Muscle of back (tissue), 11 donors: Measurements from ENCODE around the gene ZNRF2. TPM values are rescaled to one million over a fixed set of nuclear protein-coding genes. Genes with fewer than 3 reads are reported as not detected.
"Not testable (repeated sequence)": the region's sequence is repeated elsewhere in the genome, so short reads cannot be mapped to it uniquely, and the experiment has no call there.

ENCODE experiments used
- DNase-seq, 3 donors: peaks; one replicate each; pipeline versions ENCODE4 v3.0.0 to v3.0.0-alpha.2; 2013
- polyA plus RNA-seq, 10 donors: library from polyadenylated mRNA; unstranded; fragments of 120-200 nt; gene quantifications; one replicate each; pipeline ENCODE4 v1.2.1, GENCODE V29; 2013; ENCODE audit not compliant: insufficient read length in 10 of 10

The ZNRF2 gene
- polyA plus RNA-seq, 10 donors = 9.4 to 13.6 (median 11.2) TPM

DNA sequence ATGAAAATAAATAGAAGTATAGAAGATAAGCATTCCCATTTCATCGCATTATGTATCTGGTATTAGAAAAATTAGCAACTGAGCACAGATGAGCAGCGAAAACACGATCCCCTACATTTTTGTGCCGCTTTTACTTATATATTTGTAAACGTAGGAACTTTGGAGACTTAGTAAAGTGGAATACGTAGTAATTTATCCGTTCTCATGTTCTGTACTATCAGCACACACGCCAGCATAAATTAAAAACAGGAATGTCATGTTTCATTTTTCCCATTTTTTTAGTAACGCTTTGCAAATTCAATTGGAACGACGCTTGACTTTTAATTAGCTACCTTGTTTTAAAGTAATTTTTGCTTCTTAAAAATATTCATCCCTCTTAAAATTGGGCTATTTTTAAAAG, 2.4 kb downstream of the ZNRF2 start:
- DNase-seq = no peak

GRCh38 chr7:30287625-30288024, 3.2 kb downstream of the ZNRF2 start:
- DNase-seq = not testable (repeated sequence)

- not testable (repeated sequence) for DNase-seq
These were observed 5.2 kb downstream of the ZNRF2 start for GRCh38 chr7:30289634-30290033.

DNA sequence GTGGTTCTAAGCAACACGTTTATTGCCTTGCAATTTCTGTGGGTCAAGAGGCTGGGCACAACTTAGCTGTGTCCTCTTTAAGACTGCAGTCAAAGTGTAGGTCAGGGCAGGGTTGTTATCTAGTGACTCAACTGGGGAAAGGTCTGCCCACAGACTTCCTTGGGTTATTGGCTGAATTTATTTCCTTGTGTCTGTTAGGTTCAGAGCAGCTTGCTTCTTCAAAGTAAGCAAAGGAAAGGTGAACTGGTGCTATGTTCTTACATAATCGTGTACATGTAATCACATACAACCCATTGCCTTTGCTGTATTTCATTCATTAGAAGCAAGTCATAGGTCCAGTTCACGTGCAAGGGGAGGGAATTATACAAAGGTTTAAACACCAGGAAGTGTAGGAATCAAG, 5.9 kb downstream of the ZNRF2 start:
- not testable (repeated sequence) for DNase-seq

DNA sequence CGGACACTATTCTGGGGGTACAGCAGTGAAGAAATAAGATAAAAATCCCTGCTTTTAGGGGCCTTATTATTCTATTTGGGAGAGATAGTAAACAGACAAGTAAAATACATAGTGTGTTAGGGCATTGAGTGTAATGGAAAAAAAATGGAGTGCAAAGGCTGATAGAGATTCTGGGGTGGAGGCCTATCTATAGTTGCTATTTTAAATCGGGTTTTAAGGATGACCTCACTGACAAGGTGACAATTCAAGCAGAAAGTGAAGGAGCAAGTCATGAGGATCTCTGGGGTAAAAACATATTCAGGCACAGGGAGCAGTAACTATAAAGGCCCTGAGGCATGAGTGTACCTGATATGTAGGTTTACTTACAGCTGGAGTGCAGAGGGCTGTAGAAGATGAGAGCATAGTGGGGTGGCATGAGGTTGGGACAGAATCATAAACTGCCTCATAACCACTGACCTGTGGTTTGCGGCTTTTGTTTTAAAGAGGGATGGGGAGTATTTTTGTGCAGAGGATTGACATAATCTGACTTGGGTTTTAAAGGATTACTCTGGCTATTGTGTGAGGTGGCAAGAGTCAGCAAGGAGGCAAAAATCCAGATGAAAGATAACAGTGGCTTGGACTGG, 8.1 kb downstream of the ZNRF2 start:
- DNase-seq = not testable (repeated sequence)

- DNase-seq = not testable (repeated sequence)
These were observed 11.9 kb downstream of the ZNRF2 start for GRCh38 chr7:30296304-30296703.

- not testable (repeated sequence) for DNase-seq
These were observed 13.1 kb downstream of the ZNRF2 start for GRCh38 chr7:30297499-30297898.

- DNase-seq = not testable (repeated sequence)
These were observed 14.0 kb downstream of the ZNRF2 start for GRCh38 chr7:30298409-30298808.

DNA sequence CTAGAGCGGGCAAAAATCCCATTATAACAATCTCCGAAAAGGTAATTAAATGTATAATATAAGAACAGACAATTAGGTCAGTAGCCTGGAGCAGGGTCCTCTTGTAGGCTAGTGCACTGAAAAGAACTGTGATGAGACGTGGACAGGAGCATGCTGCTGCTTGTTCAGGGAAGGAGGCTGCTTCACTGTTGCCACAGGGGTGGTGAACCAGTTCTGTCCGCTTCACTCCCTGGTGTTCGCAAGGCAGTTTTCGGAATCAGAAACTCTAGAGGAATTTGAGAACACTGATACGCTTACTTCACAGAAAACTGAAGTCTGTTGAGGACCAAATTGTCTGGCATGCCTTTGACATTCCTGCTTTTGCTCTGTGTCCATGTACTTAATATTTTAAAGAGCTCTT, 17.4 kb downstream of the ZNRF2 start:
- peak in 1 of 3 donors; percentile 16 for DNase-seq

- no peak for DNase-seq
These were observed 18.4 kb downstream of the ZNRF2 start for GRCh38 chr7:30302656-30303311.

- no peak for DNase-seq
These were observed 19.1 kb downstream of the ZNRF2 start for GRCh38 chr7:30303312-30304039.

GRCh38 chr7:30304177-30304884, 19.9 kb downstream of the ZNRF2 start:
- no peak for DNase-seq

DNA sequence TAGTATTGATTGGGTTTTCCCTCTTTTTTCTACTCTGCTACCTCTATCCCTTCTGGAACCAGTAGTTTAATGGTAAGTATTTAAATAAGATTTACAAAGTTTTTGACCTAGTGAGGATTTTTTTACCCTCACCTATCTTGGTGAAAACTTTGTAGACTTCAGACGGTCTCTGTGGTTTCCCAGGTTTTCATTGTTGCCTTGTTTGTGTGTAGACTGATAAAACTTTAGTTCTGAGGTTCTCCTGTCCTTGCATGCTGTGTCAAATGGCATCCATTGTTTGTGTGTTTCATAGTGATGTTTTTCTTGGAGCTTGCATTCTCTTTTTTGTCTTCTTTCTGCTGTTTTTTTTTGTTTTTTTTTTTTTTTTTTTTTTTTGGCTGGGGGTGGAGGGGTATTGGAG, 22.6 kb downstream of the ZNRF2 start:
- DNase-seq = no peak

GRCh38 chr7:30308389-30308788, 24.0 kb downstream of the ZNRF2 start:
- no peak for DNase-seq

DNA sequence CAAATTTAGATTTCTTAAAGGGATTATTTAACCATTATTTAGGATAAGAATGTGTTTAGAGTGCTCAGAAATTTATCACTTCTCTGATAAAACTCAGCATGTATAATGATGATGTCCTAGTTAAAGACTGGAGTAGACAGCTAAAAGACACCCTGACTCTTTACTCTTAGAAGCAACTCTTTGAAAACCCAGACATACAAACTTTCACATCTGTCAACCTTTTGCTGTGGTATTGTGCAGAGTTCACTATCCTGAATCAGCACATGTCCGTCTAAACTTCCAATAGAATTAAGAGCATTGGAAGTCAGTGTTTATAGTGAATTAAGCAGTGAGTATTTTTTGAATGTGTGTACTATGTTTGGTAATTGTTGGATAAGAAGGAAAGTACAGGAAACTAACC, 24.9 kb downstream of the ZNRF2 start:
- no peak for DNase-seq

DNA sequence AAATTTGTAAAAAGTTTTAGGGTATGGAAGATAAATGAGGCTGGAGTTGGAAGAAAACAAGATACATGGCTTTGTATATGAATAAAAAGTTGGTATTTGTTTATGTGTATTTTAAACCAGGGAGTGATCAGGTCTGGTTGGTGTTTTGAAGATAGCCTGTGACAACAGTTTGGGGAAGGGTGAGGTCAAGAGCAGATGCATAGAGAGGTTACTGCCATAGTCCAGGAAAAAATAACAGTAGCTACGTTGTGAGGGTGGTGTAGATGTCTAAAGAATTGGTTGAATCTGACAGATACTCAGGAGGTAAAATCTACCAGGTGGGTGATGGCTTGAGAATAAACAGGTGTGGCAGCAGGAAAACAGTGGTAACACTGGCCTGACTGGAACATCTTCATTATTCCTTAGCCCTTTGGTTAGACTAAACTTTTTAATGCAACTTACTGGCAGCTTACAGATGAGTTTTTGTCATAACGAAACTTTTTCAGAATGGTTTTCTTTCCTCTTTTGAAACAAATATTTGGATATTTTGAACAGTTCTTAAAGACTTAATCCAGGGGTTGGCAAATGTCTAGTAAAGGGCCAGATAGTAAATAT, 25.5 kb downstream of the ZNRF2 start:
- DNase-seq = no peak

- DNase-seq = no peak
These were observed 26.4 kb downstream of the ZNRF2 start for GRCh38 chr7:30310674-30311362.

GRCh38 chr7:30312178-30312577, 27.8 kb downstream of the ZNRF2 start:
- no peak for DNase-seq

GRCh38 chr7:30313348-30313747, 29.0 kb downstream of the ZNRF2 start:
- no peak for DNase-seq

DNA sequence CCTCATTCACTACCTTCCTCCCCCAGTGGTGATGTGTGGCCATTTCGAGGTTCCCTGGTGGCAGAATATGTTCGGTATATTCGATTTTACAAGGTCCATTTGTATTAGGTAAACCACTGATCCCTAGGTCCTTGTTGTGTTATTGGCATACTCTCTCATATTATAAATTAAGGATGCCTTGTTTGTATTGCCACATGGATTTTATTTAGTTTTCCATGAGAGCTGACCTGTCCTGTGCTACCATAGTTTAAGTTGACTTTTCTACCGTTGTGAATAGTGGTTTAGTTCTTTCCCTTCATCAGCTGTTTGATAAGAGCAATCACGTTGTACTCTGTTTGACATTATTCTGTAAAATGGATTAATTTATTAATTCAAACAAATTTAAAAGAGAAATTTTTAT, 29.4 kb downstream of the ZNRF2 start:
- no peak for DNase-seq

GRCh38 chr7:30315589-30315988, 31.2 kb downstream of the ZNRF2 start:
- DNase-seq = no peak
